Adrenal gland (tissue), 5 donors: ENCODE measurements around the gene KLHL15.

ENCODE experiments used
- CTCF ChIP-seq, 6 experiments: fragments of 450-650 bp in 4 of 6; fragments of 200-600 bp in 2 of 6; sonication (generic) in 1 of 6; IDR thresholded peaks; 1 replicate in 5 of 6; 2 replicates in 1 of 6; pipeline versions ENCODE4 v1.5.1 to v1.8.0; 2016 to 2021; ENCODE audit warnings: antibody characterized with exemption in 6 of 6, mild to moderate bottlenecking in 2 of 6, moderate library complexity in 1 of 6
- POLR2A ChIP-seq, 2 donors: fragments of 450-650 bp; IDR thresholded peaks; one replicate each; pipeline ENCODE4 v1.6.1; 2017; ENCODE audit warnings: antibody characterized with exemption in 2 of 2, mild to moderate bottlenecking in 2 of 2, moderate library complexity in 1 of 2
- donor health status: DM: no; HTN: no; CAD: no.

GRCh38 chrX:24019448-24019847 lies 7.5 kb downstream of the KLHL15 start:
- TF ChIP-seq POLR2A (IDR thresholded peaks at IDR 0.05) (no peak), CTCF (IDR thresholded peaks at IDR 0.05) (no peak)
